HL-60 (cell line): ENCODE measurements around the gene ANKFN1.

ENCODE experiments used
- GABPA ChIP-seq: IDR thresholded peaks from 2 replicates; pipeline ENCODE4 v1.6.1; 2012; ENCODE audit warnings: low read depth
- POLR2AphosphoS5 ChIP-seq: IDR thresholded peaks from 2 replicates; pipeline ENCODE4 v1.6.1; 2012; ENCODE audit warnings: low read depth
- TF ChIP-seq, protein P1 (sequence below): IDR thresholded peaks from one replicate; pipeline ENCODE4 v1.5.1; 2011; ENCODE audit warnings: low read length, control low read depth, inconsistent platforms; ENCODE audit not compliant: insufficient read depth
- TF ChIP-seq, protein P2 (sequence below): IDR thresholded peaks from 2 replicates; pipeline ENCODE4 v1.6.1; 2012; ENCODE audit warnings: low read depth; ENCODE audit not compliant: insufficient replicate concordance

DNA sequence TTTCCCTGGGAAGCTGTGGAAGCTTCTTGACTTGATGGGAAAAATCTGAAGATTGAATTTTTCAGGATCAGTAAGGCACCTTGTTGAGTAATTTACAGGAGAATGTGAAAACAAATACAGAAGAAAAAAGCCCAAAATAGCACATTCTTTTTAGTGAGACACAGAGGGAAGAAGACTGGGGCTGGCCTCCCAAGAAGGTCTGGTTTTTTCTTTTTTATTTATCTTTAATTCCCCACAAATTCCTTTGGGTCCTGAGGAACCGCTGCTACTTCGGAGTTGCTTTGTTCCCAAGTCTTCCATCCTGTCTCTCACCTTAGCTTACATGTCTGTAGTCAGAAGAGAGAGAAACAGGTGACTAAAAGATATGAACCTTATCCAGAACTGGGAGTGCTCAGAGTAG is 273.6 kb downstream of the ANKFN1 start:
- TF ChIP-seq, protein P1, sequence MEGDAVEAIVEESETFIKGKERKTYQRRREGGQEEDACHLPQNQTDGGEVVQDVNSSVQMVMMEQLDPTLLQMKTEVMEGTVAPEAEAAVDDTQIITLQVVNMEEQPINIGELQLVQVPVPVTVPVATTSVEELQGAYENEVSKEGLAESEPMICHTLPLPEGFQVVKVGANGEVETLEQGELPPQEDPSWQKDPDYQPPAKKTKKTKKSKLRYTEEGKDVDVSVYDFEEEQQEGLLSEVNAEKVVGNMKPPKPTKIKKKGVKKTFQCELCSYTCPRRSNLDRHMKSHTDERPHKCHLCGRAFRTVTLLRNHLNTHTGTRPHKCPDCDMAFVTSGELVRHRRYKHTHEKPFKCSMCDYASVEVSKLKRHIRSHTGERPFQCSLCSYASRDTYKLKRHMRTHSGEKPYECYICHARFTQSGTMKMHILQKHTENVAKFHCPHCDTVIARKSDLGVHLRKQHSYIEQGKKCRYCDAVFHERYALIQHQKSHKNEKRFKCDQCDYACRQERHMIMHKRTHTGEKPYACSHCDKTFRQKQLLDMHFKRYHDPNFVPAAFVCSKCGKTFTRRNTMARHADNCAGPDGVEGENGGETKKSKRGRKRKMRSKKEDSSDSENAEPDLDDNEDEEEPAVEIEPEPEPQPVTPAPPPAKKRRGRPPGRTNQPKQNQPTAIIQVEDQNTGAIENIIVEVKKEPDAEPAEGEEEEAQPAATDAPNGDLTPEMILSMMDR = no peak
- TF ChIP-seq, protein P2, sequence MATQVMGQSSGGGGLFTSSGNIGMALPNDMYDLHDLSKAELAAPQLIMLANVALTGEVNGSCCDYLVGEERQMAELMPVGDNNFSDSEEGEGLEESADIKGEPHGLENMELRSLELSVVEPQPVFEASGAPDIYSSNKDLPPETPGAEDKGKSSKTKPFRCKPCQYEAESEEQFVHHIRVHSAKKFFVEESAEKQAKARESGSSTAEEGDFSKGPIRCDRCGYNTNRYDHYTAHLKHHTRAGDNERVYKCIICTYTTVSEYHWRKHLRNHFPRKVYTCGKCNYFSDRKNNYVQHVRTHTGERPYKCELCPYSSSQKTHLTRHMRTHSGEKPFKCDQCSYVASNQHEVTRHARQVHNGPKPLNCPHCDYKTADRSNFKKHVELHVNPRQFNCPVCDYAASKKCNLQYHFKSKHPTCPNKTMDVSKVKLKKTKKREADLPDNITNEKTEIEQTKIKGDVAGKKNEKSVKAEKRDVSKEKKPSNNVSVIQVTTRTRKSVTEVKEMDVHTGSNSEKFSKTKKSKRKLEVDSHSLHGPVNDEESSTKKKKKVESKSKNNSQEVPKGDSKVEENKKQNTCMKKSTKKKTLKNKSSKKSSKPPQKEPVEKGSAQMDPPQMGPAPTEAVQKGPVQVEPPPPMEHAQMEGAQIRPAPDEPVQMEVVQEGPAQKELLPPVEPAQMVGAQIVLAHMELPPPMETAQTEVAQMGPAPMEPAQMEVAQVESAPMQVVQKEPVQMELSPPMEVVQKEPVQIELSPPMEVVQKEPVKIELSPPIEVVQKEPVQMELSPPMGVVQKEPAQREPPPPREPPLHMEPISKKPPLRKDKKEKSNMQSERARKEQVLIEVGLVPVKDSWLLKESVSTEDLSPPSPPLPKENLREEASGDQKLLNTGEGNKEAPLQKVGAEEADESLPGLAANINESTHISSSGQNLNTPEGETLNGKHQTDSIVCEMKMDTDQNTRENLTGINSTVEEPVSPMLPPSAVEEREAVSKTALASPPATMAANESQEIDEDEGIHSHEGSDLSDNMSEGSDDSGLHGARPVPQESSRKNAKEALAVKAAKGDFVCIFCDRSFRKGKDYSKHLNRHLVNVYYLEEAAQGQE = no peak
- no peak for TF ChIP-seq GABPA
- no peak for TF ChIP-seq POLR2AphosphoS5
